ENCODE measurements around the gene AATK.

AATK gene

GRCh38 chr17:81164371-81165245 lies 1.4 kb downstream of the AATK start:
- no peak for TF ChIP-seq CTCF (IDR thresholded peaks at IDR 0.05)
- Mint-ChIP-seq H3K36me3 (ENCODE audit: low read depth) (no peaks in the 10 kb centered on the region), H3K4me3 (peak overlapping the region; percentile 60), H3K27me3 (ENCODE audit: low read depth, poor library complexity) (no peaks in the 10 kb centered on the region), H3K27ac (no peak overlapping the region), H3K4me1 (peaks cover 14% of the 10 kb centered on the region), H3K9me3 (no peaks in the 10 kb centered on the region)
- DNase-seq: no peak

- peaks cover 17% of the 10 kb centered on the region for H3K4me1 Mint-ChIP-seq
- H3K27me3 Mint-ChIP-seq (ENCODE audit: low read depth, poor library complexity): no peaks in the 10 kb centered on the region
- DNase-seq: no peak
- no peaks in the 10 kb centered on the region for H3K9me3 Mint-ChIP-seq
- H3K27ac Mint-ChIP-seq: no peak overlapping the region
- no peaks in the 10 kb centered on the region for H3K36me3 Mint-ChIP-seq (ENCODE audit: low read depth)
- H3K4me3 Mint-ChIP-seq: no peak overlapping the region
- no peak for TF ChIP-seq CTCF (IDR thresholded peaks at IDR 0.05)
These were observed 2.2 kb downstream of the AATK start for GRCh38 chr17:81163703-81164370.

- H3K9me3 Mint-ChIP-seq: no peaks in the 10 kb centered on the region
- no peak overlapping the region for H3K4me3 Mint-ChIP-seq
- no peak for DNase-seq
- TF ChIP-seq CTCF (IDR thresholded peaks at IDR 0.05): no peak
- H3K36me3 Mint-ChIP-seq (ENCODE audit: low read depth): no peaks in the 10 kb centered on the region
- H3K27ac Mint-ChIP-seq: no peak overlapping the region
- H3K4me1 Mint-ChIP-seq: peaks cover 18% of the 10 kb centered on the region
- H3K27me3 Mint-ChIP-seq (ENCODE audit: low read depth, poor library complexity): no peaks in the 10 kb centered on the region
These were observed 2.8 kb downstream of the AATK start for GRCh38 chr17:81163051-81163695.

- Mint-ChIP-seq H3K36me3 (ENCODE audit: low read depth) (no peaks in the 10 kb centered on the region), H3K27ac (no peak overlapping the region), H3K4me1 (peaks cover 18% of the 10 kb centered on the region), H3K4me3 (no peak overlapping the region), H3K27me3 (ENCODE audit: low read depth, poor library complexity) (no peaks in the 10 kb centered on the region), H3K9me3 (no peaks in the 10 kb centered on the region)
- TF ChIP-seq CTCF (IDR thresholded peaks at IDR 0.05): no peak
- DNase-seq: no peak
These were observed 3.5 kb downstream of the AATK start for GRCh38 chr17:81162491-81162890.

GRCh38 chr17:81161972-81162371 lies 4.0 kb downstream of the AATK start:
- H3K36me3 Mint-ChIP-seq (ENCODE audit: low read depth): no peaks in the 10 kb centered on the region
- no peak for TF ChIP-seq CTCF (IDR thresholded peaks at IDR 0.05)
- H3K4me1 Mint-ChIP-seq: peaks cover 13% of the 10 kb centered on the region
- no peak overlapping the region for H3K27ac Mint-ChIP-seq
- H3K9me3 Mint-ChIP-seq: no peaks in the 10 kb centered on the region
- DNase-seq: no peak
- H3K4me3 Mint-ChIP-seq: no peak overlapping the region
- H3K27me3 Mint-ChIP-seq (ENCODE audit: low read depth, poor library complexity): no peaks in the 10 kb centered on the region
